HG02588 (cell line): Measurements from ENCODE around the gene NLK.
"Not testable (repeated sequence)": the region's sequence is repeated elsewhere in the genome, so short reads cannot be mapped to it uniquely, and the experiment has no call there.

Experiments used
- ATAC-seq: cut with Tn5 transposase; IDR thresholded peaks from one replicate; pipeline ENCODE4 v1.9.1; 2021; ENCODE audit warnings: mild to moderate bottlenecking, moderate library complexity; ENCODE audit not compliant: unreplicated experiment

NLK gene

GRCh38 chr17:28227316-28228108 lies 185.0 kb downstream of the NLK start:
- ATAC-seq, result no peak

DNA sequence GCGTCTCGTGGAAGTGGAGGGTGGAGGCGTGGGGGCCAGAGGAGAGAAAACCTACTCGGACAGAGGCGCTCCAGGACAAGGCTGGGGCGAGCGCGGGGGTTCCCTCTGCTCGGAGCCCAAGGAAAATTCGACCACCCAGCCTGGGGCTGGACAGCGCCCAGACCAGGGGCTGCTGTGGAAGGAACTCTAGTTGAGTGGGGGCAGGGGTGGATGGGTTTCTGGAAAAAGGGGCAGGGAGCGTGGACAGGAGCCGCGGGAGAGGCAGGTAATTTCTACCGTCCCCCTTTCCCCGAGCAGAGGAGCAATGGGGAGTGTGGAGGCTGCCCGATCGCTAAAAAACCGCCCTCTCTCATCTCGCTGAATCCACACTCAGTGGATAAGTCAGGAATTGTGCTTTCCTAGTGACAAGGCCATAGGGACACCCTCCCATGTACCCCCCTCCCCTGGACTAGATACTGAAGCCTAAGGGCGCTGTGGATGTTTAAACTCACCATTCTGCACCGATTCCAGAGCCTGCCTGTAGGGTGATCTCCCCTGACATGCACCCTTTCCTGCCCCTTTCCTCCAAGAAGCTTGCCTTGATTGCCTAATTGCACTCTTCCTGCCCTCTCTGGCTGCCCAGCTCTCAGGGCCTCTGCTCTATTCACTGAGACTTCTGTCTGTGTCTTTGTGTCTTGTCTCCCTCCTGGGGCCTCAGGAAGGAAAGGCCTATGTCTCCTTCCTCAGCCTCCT lies 185.8 kb downstream of the NLK start:
- no peak for ATAC-seq

DNA sequence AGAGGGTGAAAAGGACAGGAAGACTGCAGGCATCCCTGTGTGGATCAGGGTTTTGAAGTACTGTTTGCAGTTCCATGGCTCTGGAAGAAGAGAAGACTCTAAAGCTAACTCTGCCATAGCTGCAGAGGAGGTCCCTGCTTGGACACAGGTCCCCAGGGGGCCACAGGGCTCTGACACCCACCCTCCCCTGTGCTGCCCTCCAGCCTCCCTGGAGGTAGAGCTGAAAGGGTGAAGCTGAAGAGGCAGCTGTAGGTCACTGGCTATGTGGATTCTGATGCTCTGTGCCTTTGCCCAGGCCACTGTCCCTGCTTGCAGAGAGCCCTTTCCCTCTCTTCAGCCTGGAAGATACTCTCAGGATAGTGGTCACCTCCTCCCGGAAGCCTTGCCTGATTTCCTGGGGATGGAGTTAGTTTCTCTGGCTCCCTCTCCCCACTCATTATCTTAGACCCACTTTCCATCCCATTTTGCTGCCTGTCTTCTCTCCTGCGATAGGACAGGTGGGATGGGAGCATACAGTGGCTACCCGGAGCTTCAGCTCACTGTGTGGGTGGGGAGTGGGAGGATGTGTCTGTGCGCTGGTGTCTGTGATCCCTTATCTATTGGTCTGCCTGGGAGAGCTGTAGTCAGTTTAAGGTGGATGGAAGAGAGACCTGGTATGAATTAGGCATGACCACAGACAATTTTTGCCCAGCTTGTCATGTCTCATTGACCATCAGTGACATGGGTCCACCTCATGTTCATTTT lies 186.7 kb downstream of the NLK start:
- ATAC-seq, result no peak

DNA sequence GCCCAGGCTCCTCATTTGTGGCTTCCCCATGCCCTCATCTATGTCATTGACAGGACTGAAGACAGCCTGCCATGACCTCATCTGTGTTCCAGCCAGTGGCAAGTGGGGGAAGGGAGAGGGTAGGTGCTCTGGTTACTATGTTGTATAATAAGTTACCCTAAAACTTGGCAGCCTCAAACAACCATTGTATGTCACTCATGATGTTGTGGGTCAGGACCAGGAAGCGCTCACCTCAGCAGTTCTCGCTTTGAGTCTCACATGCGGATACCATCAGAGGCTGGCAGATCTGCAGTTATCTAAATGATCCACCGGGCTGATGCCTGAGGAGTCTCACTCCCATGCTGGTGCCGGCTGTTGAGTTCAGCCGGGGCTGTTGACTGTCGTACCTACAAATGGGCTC lies 187.5 kb downstream of the NLK start:
- no peak for ATAC-seq

DNA sequence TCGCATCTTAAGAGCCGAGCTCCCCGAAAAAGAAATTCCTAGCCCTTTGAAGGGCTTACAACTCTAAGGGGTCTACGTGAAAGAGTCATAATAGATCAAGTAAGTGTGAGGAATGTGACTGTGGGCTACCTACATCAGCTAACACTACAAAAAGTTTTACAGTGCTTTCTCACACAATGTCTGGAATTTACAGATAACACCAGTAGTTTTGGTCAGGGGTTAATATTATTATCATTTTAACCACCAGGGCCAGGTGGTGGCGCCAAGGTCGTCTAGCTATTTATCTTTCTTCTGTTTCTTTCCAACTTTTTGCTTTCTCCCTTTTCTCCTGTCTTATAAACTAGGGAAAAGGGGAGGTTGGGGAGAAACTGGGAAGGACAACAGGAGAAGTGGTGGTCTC lies 188.1 kb downstream of the NLK start:
- ATAC-seq, result not testable (repeated sequence)

GRCh38 chr17:28231624-28232023 lies 189.1 kb downstream of the NLK start:
- ATAC-seq, result not testable (repeated sequence)

GRCh38 chr17:28232966-28233870 lies 190.7 kb downstream of the NLK start:
- not testable (repeated sequence) for ATAC-seq

DNA sequence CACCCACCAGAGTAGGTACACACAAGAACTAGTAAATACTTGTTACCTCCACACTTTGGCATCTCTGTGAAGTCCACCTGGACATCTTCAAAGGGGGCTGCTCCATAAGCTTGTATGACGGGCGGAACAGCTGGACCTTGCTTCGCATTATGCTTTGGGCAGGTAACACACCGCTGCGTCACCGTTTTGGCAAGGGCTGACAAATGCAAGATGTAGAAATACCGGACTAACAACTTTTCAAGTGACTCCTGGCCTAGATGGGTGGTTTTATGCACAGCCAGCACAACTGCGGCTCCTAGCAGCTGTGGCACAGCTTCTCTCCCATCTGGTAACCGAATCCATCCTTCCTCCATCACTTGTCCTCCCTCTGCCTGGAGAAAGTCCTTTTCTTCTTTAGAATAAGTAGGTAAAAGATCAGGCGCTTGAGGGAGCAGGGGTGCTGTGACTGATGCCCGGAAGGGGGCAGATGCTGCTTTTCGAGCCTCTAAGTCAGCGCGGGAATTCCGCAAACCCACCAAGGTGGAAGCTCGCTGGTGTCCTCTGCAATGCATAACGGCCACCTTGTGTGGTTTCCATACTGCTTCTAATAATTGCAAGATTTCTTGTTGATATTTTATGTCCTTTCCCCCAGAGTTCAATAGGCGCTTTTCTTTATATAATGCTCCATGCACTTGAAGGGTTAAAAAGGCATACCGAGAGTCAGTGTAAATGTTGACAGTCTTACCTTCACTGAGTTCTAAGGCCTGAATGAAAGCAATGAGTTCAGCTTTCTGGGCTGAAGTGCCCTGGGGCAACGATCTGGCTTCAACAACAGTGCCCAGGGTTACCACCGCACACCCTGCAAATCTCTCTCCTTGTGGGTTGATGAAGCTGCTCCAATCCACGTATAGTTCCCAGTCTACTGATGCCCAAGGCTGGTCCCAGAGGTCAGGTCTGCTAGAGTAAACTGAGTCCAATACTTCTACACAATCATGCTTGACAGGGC lies 191.7 kb downstream of the NLK start:
- ATAC-seq, result not testable (repeated sequence)

GRCh38 chr17:28235066-28235700 lies 192.7 kb downstream of the NLK start:
- ATAC-seq, result not testable (repeated sequence)

DNA sequence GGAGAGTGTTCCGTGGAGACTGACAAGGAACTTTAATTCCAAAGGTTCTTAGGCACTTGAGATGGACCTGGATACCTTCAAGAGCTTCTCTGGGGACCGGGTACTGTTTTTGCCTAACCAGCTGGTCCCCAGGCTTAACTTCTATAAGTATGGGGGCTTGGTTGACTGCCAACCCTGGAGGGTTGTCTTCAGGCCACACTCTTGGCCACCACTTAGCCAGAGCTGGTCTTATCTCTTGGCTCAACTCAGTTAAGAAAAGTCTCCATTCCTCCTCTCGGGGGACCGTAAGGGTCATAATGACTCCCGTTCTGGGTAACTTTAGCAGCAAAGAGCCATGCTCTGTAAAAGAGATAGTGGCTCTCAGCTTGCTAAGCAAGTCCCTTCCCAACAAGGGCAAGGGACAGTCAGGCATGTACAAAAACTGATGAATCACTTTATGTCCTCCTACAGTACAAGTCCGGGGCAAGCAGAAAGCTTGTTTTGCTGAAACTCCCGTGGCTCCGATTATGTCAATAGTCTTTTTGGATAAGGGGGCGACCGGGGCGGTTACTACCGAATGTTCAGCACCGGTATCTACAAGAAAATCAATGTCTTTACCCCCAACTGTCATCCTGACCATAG lies 193.7 kb downstream of the NLK start:
- not testable (repeated sequence) for ATAC-seq

DNA sequence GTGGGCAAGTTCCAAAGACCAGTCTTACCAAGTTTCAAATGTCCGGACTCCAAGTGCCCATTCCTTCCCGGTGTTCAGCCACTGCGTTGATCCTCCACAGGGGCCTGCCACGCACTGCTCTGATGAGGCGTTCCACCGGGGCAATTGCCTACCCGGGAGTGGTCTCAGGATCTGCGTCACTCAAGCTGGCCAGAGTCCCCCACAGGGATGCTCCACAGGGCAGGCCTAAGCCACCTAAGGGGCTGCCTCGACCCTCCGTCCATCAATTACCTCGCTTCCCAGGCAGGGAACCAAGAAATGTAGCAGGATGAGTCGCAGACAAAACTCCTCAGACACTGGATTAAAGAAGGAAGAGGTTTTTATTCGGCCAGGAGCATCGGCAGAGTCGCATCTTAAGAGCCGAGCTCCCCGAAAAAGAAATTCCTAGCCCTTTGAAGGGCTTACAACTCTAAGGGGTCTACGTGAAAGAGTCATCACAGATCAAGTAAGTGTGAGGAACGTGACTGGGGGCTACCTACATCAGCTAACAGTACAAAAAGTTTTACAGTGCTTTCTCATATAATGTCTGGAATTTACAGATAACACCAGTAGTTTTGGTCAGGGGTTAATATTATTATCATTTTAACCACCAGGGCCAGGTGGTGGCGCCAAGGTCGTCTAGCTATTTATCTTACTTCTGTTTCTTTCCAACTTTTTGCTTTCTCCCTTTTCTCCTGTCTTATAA lies 196.2 kb downstream of the NLK start:
- ATAC-seq, result not testable (repeated sequence)

DNA sequence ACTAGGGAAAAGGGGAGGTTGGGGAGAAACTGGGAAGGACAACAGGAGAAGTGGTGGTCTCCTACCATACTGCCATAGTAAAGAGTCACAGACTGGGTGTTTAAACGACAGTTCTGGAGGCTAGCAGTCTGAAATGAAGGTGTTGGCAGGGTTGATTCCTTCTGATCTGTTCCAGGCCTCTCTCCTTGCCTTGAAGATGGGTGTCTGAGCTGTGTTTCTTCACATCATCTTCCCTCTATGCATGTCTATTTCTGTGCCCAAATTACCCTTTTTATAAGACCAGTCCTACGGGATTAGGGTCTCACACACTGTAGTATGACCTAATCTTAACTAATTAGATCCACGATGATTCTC lies 196.8 kb downstream of the NLK start:
- no peak for ATAC-seq

GRCh38 chr17:28240688-28241340 lies 198.3 kb downstream of the NLK start:
- ATAC-seq, result no peak

GRCh38 chr17:28242791-28243190 lies 200.3 kb downstream of the NLK start:
- ATAC-seq, result no peak

DNA sequence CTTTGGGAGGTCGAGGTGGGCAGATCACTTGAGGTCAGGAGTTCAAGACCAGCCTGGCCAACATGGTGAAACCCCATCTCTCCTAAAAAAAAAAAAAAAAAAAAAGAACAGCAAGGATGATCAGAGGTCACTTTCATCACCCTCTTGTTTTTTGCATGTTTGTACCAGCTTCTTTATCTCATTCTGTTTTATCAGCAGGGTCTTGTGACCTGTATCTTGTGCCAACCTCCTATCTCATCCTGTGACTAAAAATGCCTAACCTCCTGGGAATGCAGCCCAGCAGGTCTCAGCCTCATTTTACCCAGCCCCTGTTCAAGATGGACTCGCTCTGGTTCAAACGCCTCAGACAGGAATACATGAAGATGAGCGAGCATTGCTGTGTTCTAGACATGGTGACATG lies 200.8 kb downstream of the NLK start:
- not testable (repeated sequence) for ATAC-seq

DNA sequence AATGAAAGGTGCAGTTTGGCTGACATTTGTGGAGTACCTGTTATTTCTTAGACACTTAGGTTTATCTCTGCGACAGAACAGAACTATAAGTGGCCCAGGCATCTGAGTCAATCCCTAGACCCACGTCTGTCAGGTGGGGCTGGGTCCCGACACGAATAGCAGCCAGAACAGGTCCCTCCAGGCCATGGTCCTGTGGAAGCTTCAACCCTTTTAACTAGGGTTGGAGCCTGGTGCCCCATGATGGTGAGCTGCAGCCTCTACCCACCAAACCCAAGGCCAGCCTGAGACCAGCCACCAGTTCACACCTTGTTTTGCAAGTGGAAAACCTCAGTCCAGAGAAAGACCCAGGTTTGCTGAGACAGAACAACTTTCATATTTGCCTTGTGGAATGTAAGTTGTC lies 202.0 kb downstream of the NLK start:
- ATAC-seq, result no peak
